SU-DHL-6 (cell line): ENCODE data around the gene BNIP5.

Experiments
- CTCF ChIP-seq: fragments of 200-600 bp; sonication (generic); IDR thresholded peaks from one replicate; pipeline ENCODE4 v1.5.1; 2017; ENCODE audit warnings: antibody characterized with exemption, mild to moderate bottlenecking, low read length, moderate library complexity; ENCODE audit not compliant: insufficient read depth, poor library complexity, severe bottlenecking
- EZH2phosphoT487 ChIP-seq: fragments of 200-600 bp; sonication (generic), shearing (Covaris generic); conservative IDR thresholded peaks from 2 replicates; pipeline ENCODE4 v1.6.1; 2018; ENCODE audit warnings: mild to moderate bottlenecking, antibody characterized with exemption, low read length, moderate library complexity, mixed read lengths

GRCh38 chr6:36374194-36374593 is 37.5 kb upstream of the BNIP5 start:
- TF ChIP-seq CTCF (no peak), EZH2phosphoT487 (no peak)
